LNCAP (cell line): ENCODE results near the gene APOOL.

Experiments used
- CTCF ChIP-seq: fragments of 450-650 bp; IDR thresholded peaks from 2 replicates; pipeline ENCODE4 v1.5.1; 2017; ENCODE audit warnings: mild to moderate bottlenecking

Gene APOOL

GRCh38 chrX:85018471-85018870 lies 14.8 kb downstream of the APOOL start:
- no peak for TF ChIP-seq CTCF

GRCh38 chrX:85020216-85020615 lies 16.5 kb downstream of the APOOL start:
- no peak for TF ChIP-seq CTCF

- TF ChIP-seq CTCF, result no peak
Observed at GRCh38 chrX:85024044-85024443, 20.4 kb downstream of the APOOL start.

- no peak for TF ChIP-seq CTCF
Observed at GRCh38 chrX:85024562-85024961, 20.9 kb downstream of the APOOL start.

- TF ChIP-seq CTCF, result no peak
Observed at GRCh38 chrX:85026170-85026569, 22.5 kb downstream of the APOOL start.

- no peak for TF ChIP-seq CTCF
Observed at GRCh38 chrX:85029043-85029442, 25.4 kb downstream of the APOOL start.

GRCh38 chrX:85031505-85031904 lies 27.8 kb downstream of the APOOL start:
- TF ChIP-seq CTCF, result no peak

- no peak for TF ChIP-seq CTCF
Observed at GRCh38 chrX:85037114-85037513, 33.4 kb downstream of the APOOL start.
